ENCODE measurements around the gene DENND1B. TPM values are rescaled to one million over a fixed set of nuclear protein-coding genes. Genes with fewer than 3 reads are reported as not detected.

DENND1B gene
- polyA plus RNA-seq, 1 of the 3 experiments (the other 2 are of a cell fraction) = 1.4 TPM

DNA sequence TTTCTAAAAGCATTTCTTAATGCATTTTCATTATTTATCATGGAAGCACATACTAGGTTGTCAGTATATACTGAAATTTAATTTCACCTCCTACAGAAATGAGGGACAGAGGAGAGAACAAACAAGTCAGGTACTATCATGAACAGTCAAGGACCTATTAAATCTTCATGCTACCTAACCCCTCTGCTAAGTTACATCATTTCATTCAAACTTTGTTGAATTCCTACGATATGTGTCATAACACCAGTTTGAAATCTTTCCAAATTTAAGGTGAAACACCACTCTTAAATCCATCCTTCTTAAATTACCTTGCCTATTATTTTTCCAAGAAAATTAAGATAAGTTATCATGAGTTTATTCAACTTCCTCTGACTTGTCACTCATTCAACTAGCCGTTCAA is 78.9 kb downstream of the DENND1B start:
- POLR2A ChIA-PET = no interaction called here
- Histone ChIP-seq H3K9ac (no peak overlapping the region), H3K79me2 (ENCODE audit: insufficient read depth) (no peaks in the 10 kb centered on the region), H3K36me3 (replicated peaks in 1 of 2; ENCODE audit: control insufficient read depth in 1 of 2, insufficient read depth in 2 of 2, low read length in 1 of 2) (no peaks in the 10 kb centered on the region), H4K20me1 (ENCODE audit: insufficient read depth) (no peaks in the 10 kb centered on the region), H3K9me3 (peaks cover 4% of the 10 kb centered on the region; the same call in 1 of the 2 replicates), H2AFZ (ENCODE audit: low read depth) (no peak overlapping the region), H3K27me3 (ENCODE audit: insufficient read depth) (no peaks in the 10 kb centered on the region), H3F3A (replicated peaks; ENCODE audit: insufficient read depth) (no peaks in the 10 kb centered on the region), H3K4me2 (no peak overlapping the region), H3K4me3 (ENCODE audit: low read depth in 2 of 2, low read length in 1 of 2) (no peak overlapping the region), H3K9me2 (no peaks in the 10 kb centered on the region), H3K27ac (ENCODE audit: low read depth in 2 of 2, low read length in 1 of 2) (no peak overlapping the region), H3K4me1 (ENCODE audit: control insufficient read depth in 1 of 2, insufficient read depth in 2 of 2, low read depth in 1 of 2, low read length in 1 of 2) (peaks cover 0 to 4% of the 10 kb centered on the region in 2 experiments; a peak in 2 of 4 replicates)
- TF ChIP-seq RCOR1 (IDR thresholded peaks at IDR 0.05; ENCODE audit: low read length) (no peak), NFIC (IDR thresholded peaks at IDR 0.05; ENCODE audit: borderline replicate concordance) (peak; percentile 37; the same call in 1 of the 2 replicates), JUND (IDR thresholded peaks at IDR 0.05) (no peak), TEAD4 (IDR thresholded peaks at IDR 0.05; ENCODE audit: borderline replicate concordance, insufficient read depth) (no peak), GABPA (IDR thresholded peaks at IDR 0.05; ENCODE audit: low read depth) (no peak), GATA2 (CRISPR knock-in tag; IDR thresholded peaks at IDR 0.05) (no peak), FOXM1 (IDR thresholded peaks at IDR 0.05; ENCODE audit: low read depth) (no peak), FOXJ3 (CRISPR knock-in tag; IDR thresholded peaks at IDR 0.05) (no peak)
- DNase-seq = no peak
- CTCF ChIA-PET = no interaction called here
- 62% methylated on average over 2 of the region's 2 CpGs for WGBS (ENCODE audit: low lambda C conversion rate)

DNA sequence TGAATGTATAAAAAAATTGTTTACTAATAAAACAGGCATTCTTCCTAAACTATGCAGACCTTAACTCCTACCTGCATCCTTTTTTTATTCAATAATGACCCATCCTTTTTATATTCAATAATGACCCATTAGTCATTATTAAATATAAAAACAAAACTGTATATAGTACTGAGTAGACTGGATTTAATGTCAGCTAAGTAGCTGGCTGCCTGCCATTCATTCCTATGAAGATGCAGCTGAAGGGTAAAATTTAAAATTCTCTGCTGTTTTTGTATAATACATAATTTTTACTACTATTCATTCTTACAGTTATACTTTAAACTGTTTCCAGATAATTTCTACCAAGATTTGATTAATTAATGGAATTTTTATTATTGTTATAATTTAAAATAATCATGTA is 79.3 kb downstream of the DENND1B start:
- CTCF ChIA-PET = no interaction called here

DNA sequence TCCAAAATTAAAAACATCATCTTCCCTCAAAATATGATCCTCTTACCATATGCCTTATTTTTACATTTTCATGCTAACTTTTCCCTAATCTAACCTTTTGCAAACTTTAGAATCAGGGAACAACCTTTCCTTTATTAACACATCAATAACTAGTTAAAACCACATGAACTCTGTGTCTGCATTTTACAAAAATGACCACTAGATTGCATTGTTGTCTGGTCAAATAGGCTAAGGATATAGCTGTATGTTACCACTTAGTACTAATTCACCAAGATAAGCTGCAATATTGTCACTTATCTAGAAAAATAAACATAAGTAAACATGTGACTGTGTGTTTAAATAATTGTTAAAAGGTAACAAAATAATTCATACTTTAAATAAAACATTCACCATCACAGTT is 82.3 kb downstream of the DENND1B start:
- Histone ChIP-seq H3K79me2 (ENCODE audit: insufficient read depth) (no peaks in the 10 kb centered on the region), H3K27me3 (ENCODE audit: insufficient read depth) (no peaks in the 10 kb centered on the region), H3F3A (replicated peaks; ENCODE audit: insufficient read depth) (no peaks in the 10 kb centered on the region), H2AFZ (ENCODE audit: low read depth) (no peak overlapping the region), H3K9me2 (no peaks in the 10 kb centered on the region), H3K36me3 (replicated peaks in 1 of 2; ENCODE audit: control insufficient read depth in 1 of 2, insufficient read depth in 2 of 2, low read length in 1 of 2) (peaks cover 2 to 3% of the 10 kb centered on the region in 2 experiments), H3K4me1 (ENCODE audit: control insufficient read depth in 1 of 2, insufficient read depth in 2 of 2, low read depth in 1 of 2, low read length in 1 of 2) (peaks cover 0 to 4% of the 10 kb centered on the region in 2 experiments; a peak in 2 of 4 replicates), H3K27ac (ENCODE audit: low read depth in 2 of 2, low read length in 1 of 2) (no peak overlapping the region), H4K20me1 (ENCODE audit: insufficient read depth) (no peaks in the 10 kb centered on the region), H3K4me2 (no peak overlapping the region), H3K9me3 (peaks cover 8% of the 10 kb centered on the region; the same call in 1 of the 2 replicates), H3K4me3 (ENCODE audit: low read depth in 2 of 2, low read length in 1 of 2) (no peak overlapping the region), H3K9ac (no peak overlapping the region)
- TF ChIP-seq, protein P1, sequence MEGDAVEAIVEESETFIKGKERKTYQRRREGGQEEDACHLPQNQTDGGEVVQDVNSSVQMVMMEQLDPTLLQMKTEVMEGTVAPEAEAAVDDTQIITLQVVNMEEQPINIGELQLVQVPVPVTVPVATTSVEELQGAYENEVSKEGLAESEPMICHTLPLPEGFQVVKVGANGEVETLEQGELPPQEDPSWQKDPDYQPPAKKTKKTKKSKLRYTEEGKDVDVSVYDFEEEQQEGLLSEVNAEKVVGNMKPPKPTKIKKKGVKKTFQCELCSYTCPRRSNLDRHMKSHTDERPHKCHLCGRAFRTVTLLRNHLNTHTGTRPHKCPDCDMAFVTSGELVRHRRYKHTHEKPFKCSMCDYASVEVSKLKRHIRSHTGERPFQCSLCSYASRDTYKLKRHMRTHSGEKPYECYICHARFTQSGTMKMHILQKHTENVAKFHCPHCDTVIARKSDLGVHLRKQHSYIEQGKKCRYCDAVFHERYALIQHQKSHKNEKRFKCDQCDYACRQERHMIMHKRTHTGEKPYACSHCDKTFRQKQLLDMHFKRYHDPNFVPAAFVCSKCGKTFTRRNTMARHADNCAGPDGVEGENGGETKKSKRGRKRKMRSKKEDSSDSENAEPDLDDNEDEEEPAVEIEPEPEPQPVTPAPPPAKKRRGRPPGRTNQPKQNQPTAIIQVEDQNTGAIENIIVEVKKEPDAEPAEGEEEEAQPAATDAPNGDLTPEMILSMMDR (IDR thresholded peaks at IDR 0.05) = peak; percentile 57
- TF ChIP-seq FOXJ3 (CRISPR knock-in tag; IDR thresholded peaks at IDR 0.05) (no peak), NRF1 (IDR thresholded peaks at IDR 0.05; ENCODE audit: low read depth, low read length) (no peak), MXI1 (IDR thresholded peaks at IDR 0.05; ENCODE audit: low read depth, low read length) (no peak), TCF12 (IDR thresholded peaks at IDR 0.05) (no peak), SMC3 (IDR thresholded peaks at IDR 0.05; ENCODE audit: low read depth, low read length) (peak; percentile 45), RAD21 (IDR thresholded peaks at IDR 0.05; ENCODE audit: low read length) (peak; percentile 66), FOXM1 (IDR thresholded peaks at IDR 0.05; ENCODE audit: low read depth) (no peak), GATA2 (CRISPR knock-in tag; IDR thresholded peaks at IDR 0.05) (no peak), RCOR1 (IDR thresholded peaks at IDR 0.05; ENCODE audit: low read length) (no peak)
- TF ChIP-seq, protein P2, sequence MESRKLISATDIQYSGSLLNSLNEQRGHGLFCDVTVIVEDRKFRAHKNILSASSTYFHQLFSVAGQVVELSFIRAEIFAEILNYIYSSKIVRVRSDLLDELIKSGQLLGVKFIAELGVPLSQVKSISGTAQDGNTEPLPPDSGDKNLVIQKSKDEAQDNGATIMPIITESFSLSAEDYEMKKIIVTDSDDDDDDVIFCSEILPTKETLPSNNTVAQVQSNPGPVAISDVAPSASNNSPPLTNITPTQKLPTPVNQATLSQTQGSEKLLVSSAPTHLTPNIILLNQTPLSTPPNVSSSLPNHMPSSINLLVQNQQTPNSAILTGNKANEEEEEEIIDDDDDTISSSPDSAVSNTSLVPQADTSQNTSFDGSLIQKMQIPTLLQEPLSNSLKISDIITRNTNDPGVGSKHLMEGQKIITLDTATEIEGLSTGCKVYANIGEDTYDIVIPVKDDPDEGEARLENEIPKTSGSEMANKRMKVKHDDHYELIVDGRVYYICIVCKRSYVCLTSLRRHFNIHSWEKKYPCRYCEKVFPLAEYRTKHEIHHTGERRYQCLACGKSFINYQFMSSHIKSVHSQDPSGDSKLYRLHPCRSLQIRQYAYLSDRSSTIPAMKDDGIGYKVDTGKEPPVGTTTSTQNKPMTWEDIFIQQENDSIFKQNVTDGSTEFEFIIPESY (IDR thresholded peaks at IDR 0.05; ENCODE audit: borderline replicate concordance, low read depth) = no peak
- TF ChIP-seq, protein P3, sequence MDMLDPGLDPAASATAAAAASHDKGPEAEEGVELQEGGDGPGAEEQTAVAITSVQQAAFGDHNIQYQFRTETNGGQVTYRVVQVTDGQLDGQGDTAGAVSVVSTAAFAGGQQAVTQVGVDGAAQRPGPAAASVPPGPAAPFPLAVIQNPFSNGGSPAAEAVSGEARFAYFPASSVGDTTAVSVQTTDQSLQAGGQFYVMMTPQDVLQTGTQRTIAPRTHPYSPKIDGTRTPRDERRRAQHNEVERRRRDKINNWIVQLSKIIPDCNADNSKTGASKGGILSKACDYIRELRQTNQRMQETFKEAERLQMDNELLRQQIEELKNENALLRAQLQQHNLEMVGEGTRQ (IDR thresholded peaks at IDR 0.05; ENCODE audit: borderline replicate concordance, low read depth, low read length) = no peak
- ChIA-PET POLR2A (interaction anchor here (1.1 kb wide), 1 partner anchor 210 kb away, joined by 4 read pairs; the partner anchor contains the start of gene C1orf53), CTCF (interaction anchor here (0.7 to 1.0 kb wide), 3 partner anchors 224 to 327 kb away, joined by 3 read pairs; partner anchors contain the start of gene LHX9)
- no peak for DNase-seq

More for the DNA sequence above, 79.3 kb downstream of the DENND1B start:
- 0 out of 2 replicates have a peak, but pooled peaks have one; percentile 8 for TF ChIP-seq NFIC (IDR thresholded peaks at IDR 0.05; ENCODE audit: borderline replicate concordance)
- no peak for TF ChIP-seq TCF12 (IDR thresholded peaks at IDR 0.05)
- Histone ChIP-seq H2AFZ (ENCODE audit: low read depth) (no peak overlapping the region), H3K27me3 (ENCODE audit: insufficient read depth) (no peaks in the 10 kb centered on the region), H3K4me1 (ENCODE audit: control insufficient read depth in 1 of 2, insufficient read depth in 2 of 2, low read depth in 1 of 2, low read length in 1 of 2) (peaks cover 0 to 4% of the 10 kb centered on the region in 2 experiments; a peak in 2 of 4 replicates), H3K9me3 (peaks cover 4% of the 10 kb centered on the region; the same call in 1 of the 2 replicates), H3K79me2 (ENCODE audit: insufficient read depth) (no peaks in the 10 kb centered on the region), H3K36me3 (replicated peaks in 1 of 2; ENCODE audit: control insufficient read depth in 1 of 2, insufficient read depth in 2 of 2, low read length in 1 of 2) (no peaks in the 10 kb centered on the region), H4K20me1 (ENCODE audit: insufficient read depth) (no peaks in the 10 kb centered on the region), H3K9me2 (no peaks in the 10 kb centered on the region), H3K27ac (ENCODE audit: low read depth in 2 of 2, low read length in 1 of 2) (no peak overlapping the region), H3F3A (replicated peaks; ENCODE audit: insufficient read depth) (no peaks in the 10 kb centered on the region), H3K4me3 (ENCODE audit: low read depth in 2 of 2, low read length in 1 of 2) (no peak overlapping the region), H3K9ac (no peak overlapping the region), H3K4me2 (no peak overlapping the region)
- no peak for DNase-seq
- POLR2A ChIA-PET = no interaction called here
